Uterus (tissue), 4 donors: ENCODE data around the gene STH. TPM values are rescaled to one million over a fixed set of nuclear protein-coding genes. Genes with fewer than 3 reads are reported as not detected.

Experiments used
- DNase-seq, 2 donors: peaks; one replicate each; pipeline ENCODE4 v3.0.0-alpha.2; 2019 to 2020
- H3K27ac ChIP-seq, 2 donors: fragments of 200-600 bp; sonication (generic); 1 replicate in 1 of 2; 2 replicates in 1 of 2; pipeline ENCODE4 v1.5.1; 2016 to 2018
- H3K27me3 ChIP-seq, 2 donors: fragments of 200-600 bp; sonication (generic); one replicate each; pipeline ENCODE4 v1.5.1; 2018 to 2019; ENCODE audit warnings: control low read depth in 1 of 2
- H3K36me3 ChIP-seq, 2 donors: fragments of 200-600 bp; sonication (generic); one replicate each; pipeline ENCODE4 v1.5.1; 2019; ENCODE audit warnings: control low read depth in 1 of 2
- H3K4me1 ChIP-seq, 2 donors: fragments of 200-600 bp; sonication (generic); one replicate each; pipeline ENCODE4 v1.5.1; 2018 to 2019; ENCODE audit warnings: control low read depth in 1 of 2
- H3K4me3 ChIP-seq, 2 donors: fragments of 200-600 bp; sonication (generic); 1 replicate in 1 of 2; 2 replicates in 1 of 2; pipeline ENCODE4 v1.5.1; 2018 to 2019; ENCODE audit warnings: mild to moderate bottlenecking in 1 of 2
- H3K9me3 ChIP-seq, 2 donors: fragments of 200-600 bp; sonication (generic); one replicate each; pipeline ENCODE4 v1.5.1; 2019; ENCODE audit warnings: control low read depth in 1 of 2
- POLR2A ChIP-seq, 2 donors: fragments of 450-650 bp; IDR thresholded peaks; one replicate each; pipeline ENCODE4 v1.6.1; 2016; ENCODE audit warnings: antibody characterized with exemption in 2 of 2, mild to moderate bottlenecking in 1 of 2, moderate library complexity in 1 of 2
- intact Hi-C: fragments of 100-400 bp; cut with DNase I; formaldehyde crosslinking; loops from one replicate; pipeline ENCODE4 v1.15.1; 2023; ENCODE audit warnings: low total_unique reads
- total RNA-seq, 4 donors: library from RNA; depleted of rRNA in 3 of 4; stranded (reverse); fragments of >200 nt in 3 of 4; gene quantifications; one replicate each; pipeline versions ENCODE4 v1.1.0 to v1.2.4, GENCODE V29; 2014 to 2023
- TF ChIP-seq, protein P1 (sequence below), 4 experiments: fragments of 200-600 bp in 2 of 4; fragments of 450-650 bp in 2 of 4; sonication (generic) in 2 of 4; IDR thresholded peaks; one replicate each; pipeline ENCODE4 v1.5.1; 2016 to 2019; ENCODE audit warnings: antibody characterized with exemption in 4 of 4, mild to moderate bottlenecking in 2 of 4, moderate library complexity in 1 of 4
- donor health status: DM: yes; HTN: yes; CAD: no.

Gene STH
- total RNA-seq, 4 donors from 2014 or later = not detected

DNA sequence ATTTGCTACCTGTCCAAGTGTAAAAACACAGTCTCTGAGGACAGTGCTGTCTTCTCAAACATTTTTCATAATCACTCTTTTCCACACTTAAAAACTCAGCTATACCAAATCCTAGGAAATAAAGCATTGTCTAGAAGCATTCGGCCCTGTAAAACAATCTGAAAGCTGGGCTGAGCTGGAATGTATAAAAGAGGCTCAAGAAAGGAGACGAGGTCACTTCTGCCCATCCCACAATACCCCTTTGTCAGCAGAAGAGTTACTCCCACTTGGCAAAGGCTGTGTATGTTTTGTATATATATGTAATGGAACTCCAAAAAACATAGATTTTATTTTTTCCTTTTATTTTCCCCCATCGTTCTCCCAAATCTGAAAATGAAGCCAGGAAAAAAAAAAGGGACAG lies 43.9 kb downstream of the STH start:
- no peaks in the 10 kb centered on the region for H3K9me3 ChIP-seq
- no peak for TF ChIP-seq POLR2A (IDR thresholded peaks at IDR 0.05)
- TF ChIP-seq, protein P1, sequence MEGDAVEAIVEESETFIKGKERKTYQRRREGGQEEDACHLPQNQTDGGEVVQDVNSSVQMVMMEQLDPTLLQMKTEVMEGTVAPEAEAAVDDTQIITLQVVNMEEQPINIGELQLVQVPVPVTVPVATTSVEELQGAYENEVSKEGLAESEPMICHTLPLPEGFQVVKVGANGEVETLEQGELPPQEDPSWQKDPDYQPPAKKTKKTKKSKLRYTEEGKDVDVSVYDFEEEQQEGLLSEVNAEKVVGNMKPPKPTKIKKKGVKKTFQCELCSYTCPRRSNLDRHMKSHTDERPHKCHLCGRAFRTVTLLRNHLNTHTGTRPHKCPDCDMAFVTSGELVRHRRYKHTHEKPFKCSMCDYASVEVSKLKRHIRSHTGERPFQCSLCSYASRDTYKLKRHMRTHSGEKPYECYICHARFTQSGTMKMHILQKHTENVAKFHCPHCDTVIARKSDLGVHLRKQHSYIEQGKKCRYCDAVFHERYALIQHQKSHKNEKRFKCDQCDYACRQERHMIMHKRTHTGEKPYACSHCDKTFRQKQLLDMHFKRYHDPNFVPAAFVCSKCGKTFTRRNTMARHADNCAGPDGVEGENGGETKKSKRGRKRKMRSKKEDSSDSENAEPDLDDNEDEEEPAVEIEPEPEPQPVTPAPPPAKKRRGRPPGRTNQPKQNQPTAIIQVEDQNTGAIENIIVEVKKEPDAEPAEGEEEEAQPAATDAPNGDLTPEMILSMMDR (IDR thresholded peaks at IDR 0.05) = no peak
- intact Hi-C loops = no loop called here
- no peaks in the 10 kb centered on the region for H3K36me3 ChIP-seq
- no peaks in the 10 kb centered on the region for H3K27me3 ChIP-seq
- H3K4me1 ChIP-seq = no peaks in the 10 kb centered on the region
- no peak for DNase-seq
- H3K27ac ChIP-seq = no peak overlapping the region
- no peak overlapping the region for H3K4me3 ChIP-seq

DNA sequence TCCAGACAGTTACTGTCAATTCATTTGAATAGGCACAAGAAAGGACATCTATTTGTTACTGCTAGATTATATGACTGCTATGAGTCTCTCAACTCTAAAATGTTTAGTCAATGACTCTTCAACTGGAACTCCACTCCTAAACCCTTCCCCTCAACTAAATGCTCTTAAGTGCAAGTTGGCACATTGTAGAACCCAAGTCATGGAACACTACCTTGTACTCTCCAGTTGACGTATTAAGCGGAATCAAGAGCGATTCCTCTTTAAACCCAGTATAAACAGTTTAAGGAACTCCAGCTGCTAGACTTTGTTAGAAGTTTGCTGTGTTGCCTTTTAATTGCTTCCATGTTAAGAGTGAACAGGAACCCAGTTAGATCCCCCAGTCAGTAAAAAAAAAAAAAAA lies 44.6 kb downstream of the STH start:
- Histone ChIP-seq H3K27me3 (no peaks in the 10 kb centered on the region), H3K27ac (peak overlapping the region; percentile 40 to 43), H3K36me3 (no peaks in the 10 kb centered on the region), H3K4me1 (no peaks in the 10 kb centered on the region), H3K4me3 (no peak overlapping the region), H3K9me3 (no peaks in the 10 kb centered on the region)
- TF ChIP-seq, protein P1 (IDR thresholded peaks at IDR 0.05) = no peak
- TF ChIP-seq POLR2A (IDR thresholded peaks at IDR 0.05) = no peak
- no peak for DNase-seq
- intact Hi-C loops = no loop called here

DNA sequence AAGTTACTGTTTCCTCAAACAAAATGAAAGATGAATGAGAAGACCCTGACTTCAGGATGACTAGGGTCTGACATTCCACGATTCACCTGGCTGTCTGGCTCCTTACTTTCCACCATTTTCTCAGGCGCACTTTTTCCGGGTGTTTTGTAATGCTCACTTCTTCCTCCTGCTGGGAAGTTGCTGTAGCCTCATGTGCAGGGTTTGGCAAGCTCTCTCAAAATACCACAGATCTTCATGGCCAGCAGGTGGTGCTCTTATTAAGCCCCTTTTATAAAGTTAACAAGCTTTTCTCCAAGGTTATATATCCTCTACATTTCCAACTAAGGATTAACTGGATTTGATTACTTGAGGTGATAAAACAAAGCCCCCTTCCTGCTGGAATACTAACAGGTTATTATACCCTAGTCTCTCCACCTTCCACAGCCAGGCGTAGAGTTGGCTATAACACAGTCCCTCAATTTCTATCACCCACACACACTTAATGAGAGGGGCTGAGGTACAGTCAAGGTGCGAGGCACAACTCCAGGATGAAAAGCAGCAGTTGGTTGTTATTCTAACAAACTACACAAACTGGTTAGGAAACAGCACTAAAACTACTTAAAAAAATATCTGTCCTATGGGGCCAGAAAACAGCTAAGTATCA lies 45.4 kb downstream of the STH start:
- Histone ChIP-seq H3K27me3 (no peaks in the 10 kb centered on the region), H3K27ac (peak overlapping the region; percentile 43 to 71), H3K9me3 (no peaks in the 10 kb centered on the region), H3K4me3 (no peak overlapping the region), H3K4me1 (no peaks in the 10 kb centered on the region), H3K36me3 (no peaks in the 10 kb centered on the region)
- peak; percentile 76 to 88 for DNase-seq
- TF ChIP-seq POLR2A (IDR thresholded peaks at IDR 0.05) = no peak
- TF ChIP-seq, protein P1 (IDR thresholded peaks at IDR 0.05) = peak; percentile 80 to 94 (median 86)
- intact Hi-C loops = no loop called here

DNA sequence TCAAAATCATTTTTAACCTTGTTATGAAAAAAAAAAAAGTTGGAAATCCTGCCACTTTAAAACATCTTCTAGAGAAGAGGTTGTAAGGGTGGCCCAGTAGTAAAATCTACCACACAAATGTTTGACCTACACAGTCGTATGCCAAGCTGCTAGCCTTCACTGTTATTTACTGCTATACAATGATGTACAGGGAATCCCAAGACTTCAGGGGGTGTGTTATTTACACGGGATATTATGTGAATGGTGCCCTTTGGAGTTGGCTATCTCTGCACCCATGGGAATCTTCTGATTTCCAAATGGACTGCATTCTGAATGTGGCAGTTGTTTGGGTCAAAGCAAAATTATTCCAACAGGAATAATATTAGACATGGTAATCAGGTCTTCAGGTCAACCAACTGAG lies 45.9 kb downstream of the STH start:
- Histone ChIP-seq H3K4me3 (no peak overlapping the region), H3K36me3 (no peaks in the 10 kb centered on the region), H3K27me3 (no peaks in the 10 kb centered on the region), H3K4me1 (no peaks in the 10 kb centered on the region), H3K9me3 (no peaks in the 10 kb centered on the region), H3K27ac (peak overlapping the region in 1 of 2 donors; percentile 71)
- intact Hi-C loops = loop anchor here (5.0 kb wide), 1 partner anchor 147 kb away; the partner anchor contains the start of gene KANSL1
- no peak for DNase-seq
- TF ChIP-seq, protein P1 (IDR thresholded peaks at IDR 0.05) = no peak
- TF ChIP-seq POLR2A (IDR thresholded peaks at IDR 0.05) = no peak

DNA sequence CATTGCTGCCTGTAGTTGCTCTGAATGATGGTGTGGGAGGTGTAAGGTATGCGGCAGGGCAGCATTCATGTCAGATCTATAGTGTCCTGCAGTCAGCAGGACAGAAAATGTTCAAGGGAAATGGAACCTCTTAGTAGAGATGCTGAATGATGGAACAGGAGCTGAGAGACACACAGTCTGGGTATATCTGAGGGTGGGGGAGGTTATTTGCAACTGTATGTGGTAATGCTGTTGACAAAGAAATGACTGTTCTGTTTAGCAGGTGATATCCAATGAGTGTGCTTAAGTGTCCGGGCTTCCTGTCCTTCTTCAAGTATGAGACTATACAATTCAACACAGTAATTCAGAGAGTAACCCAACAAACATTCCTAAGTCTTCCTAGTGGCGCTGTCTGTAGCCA lies 46.6 kb downstream of the STH start:
- H3K9me3 ChIP-seq = no peaks in the 10 kb centered on the region
- no peaks in the 10 kb centered on the region for H3K36me3 ChIP-seq
- H3K4me1 ChIP-seq = no peaks in the 10 kb centered on the region
- no peaks in the 10 kb centered on the region for H3K27me3 ChIP-seq
- no peak for DNase-seq
- intact Hi-C loops = loop anchor here (5.0 kb wide), 1 partner anchor 147 kb away; the partner anchor contains the start of gene KANSL1
- TF ChIP-seq, protein P1 (IDR thresholded peaks at IDR 0.05) = no peak
- no peak for TF ChIP-seq POLR2A (IDR thresholded peaks at IDR 0.05)
- H3K27ac ChIP-seq = peak overlapping the region in 1 of 2 donors; percentile 71
- H3K4me3 ChIP-seq = no peak overlapping the region
